ENCODE data around the gene GLRA1.

Gene GLRA1

DNA sequence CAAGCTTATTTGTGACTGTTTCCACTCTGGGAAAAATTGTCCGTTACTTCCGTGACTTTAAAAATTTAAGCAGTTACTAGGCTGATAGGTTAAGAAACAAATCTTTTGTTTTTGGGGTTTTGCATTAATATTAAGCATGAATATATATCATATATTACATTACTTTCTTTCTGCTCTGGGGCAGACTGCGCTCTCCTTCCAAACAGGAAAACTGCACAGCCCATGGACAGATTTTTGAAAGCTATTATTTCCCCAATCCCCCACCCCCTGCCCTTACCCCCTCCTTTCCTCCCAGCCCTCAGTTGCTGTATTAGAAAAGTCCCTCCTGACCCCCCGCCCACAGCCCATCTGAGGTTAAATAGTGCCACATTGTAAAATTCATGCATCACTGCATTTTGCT lies 102.5 kb downstream of the GLRA1 start:
- H3K9me3 Mint-ChIP-seq = no peaks in the 10 kb centered on the region
- H3K4me1 Mint-ChIP-seq = peaks cover 4% of the 10 kb centered on the region
- ATAC-seq (replicated peaks; ENCODE audit: extremely low read depth, poor library complexity, severe bottlenecking) (no peak), DNase-seq (ENCODE audit: low spot score in 2 of 2) (no peak)
- no peaks in the 10 kb centered on the region for H3K27me3 Mint-ChIP-seq
- H3K4me3 Mint-ChIP-seq = no peak overlapping the region
- H3K27ac Mint-ChIP-seq (ENCODE audit: low read depth) = no peak overlapping the region
- no peaks in the 10 kb centered on the region for H3K36me3 Mint-ChIP-seq (ENCODE audit: insufficient read depth)

DNA sequence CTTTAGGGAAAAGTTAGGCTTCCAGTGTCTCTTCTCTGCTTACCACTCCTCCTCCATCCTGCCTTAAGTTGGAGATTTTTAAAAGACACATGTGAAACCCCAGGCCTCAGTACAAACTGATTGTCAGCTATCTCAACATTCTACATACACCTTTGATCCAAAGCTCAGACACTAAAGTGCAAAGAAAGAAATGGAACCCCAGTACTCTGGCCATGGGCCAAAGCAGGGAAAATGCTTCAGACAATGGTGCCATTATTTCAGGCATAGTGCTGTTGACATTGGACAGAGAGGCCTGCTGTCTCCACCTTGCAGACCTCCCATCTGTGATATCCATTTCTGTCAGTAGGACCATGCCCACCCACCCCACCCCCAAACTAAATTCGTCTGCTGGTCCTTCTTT lies 103.7 kb downstream of the GLRA1 start:
- no peak for ATAC-seq (replicated peaks; ENCODE audit: extremely low read depth, poor library complexity, severe bottlenecking)
- Mint-ChIP-seq H3K27me3 (no peaks in the 10 kb centered on the region), H3K4me1 (peaks cover 4% of the 10 kb centered on the region), H3K9me3 (no peaks in the 10 kb centered on the region), H3K36me3 (ENCODE audit: insufficient read depth) (no peaks in the 10 kb centered on the region), H3K4me3 (no peak overlapping the region), H3K27ac (ENCODE audit: low read depth) (no peak overlapping the region)
- no peak for DNase-seq (ENCODE audit: low spot score in 2 of 2)

DNA sequence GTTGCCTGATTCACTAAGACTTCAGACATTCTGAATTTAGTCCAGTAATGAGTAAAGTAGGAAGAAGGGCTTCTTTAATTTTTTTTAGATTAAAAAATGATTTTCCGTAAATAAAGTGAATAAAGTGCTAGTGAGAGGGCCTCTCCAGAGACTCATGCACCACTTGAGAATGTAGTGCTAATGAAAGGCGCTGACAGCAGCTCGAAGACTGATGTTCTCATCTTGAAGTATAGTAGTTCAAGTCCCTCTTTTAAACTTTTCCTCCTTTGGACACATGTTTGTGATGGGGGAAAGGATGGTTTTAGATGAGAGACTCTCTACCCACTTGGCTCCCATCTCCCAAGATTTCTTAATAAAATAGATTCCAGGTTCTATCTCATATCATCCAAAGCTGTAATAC lies 104.4 kb downstream of the GLRA1 start:
- ATAC-seq (replicated peaks; ENCODE audit: extremely low read depth, poor library complexity, severe bottlenecking) = no peak
- no peaks in the 10 kb centered on the region for H3K9me3 Mint-ChIP-seq
- H3K4me1 Mint-ChIP-seq = peaks cover under 1% of the 10 kb centered on the region
- H3K27ac Mint-ChIP-seq (ENCODE audit: low read depth) = no peak overlapping the region
- H3K36me3 Mint-ChIP-seq (ENCODE audit: insufficient read depth) = no peaks in the 10 kb centered on the region
- no peak for DNase-seq (ENCODE audit: low spot score in 2 of 2)
- no peak overlapping the region for H3K4me3 Mint-ChIP-seq
- no peaks in the 10 kb centered on the region for H3K27me3 Mint-ChIP-seq

GRCh38 chr5:151819830-151820229 lies 104.8 kb downstream of the GLRA1 start:
- H3K27me3 Mint-ChIP-seq = no peaks in the 10 kb centered on the region
- no peak overlapping the region for H3K27ac Mint-ChIP-seq (ENCODE audit: low read depth)
- H3K36me3 Mint-ChIP-seq (ENCODE audit: insufficient read depth) = no peaks in the 10 kb centered on the region
- no peak for DNase-seq (ENCODE audit: low spot score in 2 of 2)
- no peaks in the 10 kb centered on the region for H3K9me3 Mint-ChIP-seq
- no peak for ATAC-seq (replicated peaks; ENCODE audit: extremely low read depth, poor library complexity, severe bottlenecking)
- H3K4me3 Mint-ChIP-seq = no peak overlapping the region
- H3K4me1 Mint-ChIP-seq = no peaks in the 10 kb centered on the region

GRCh38 chr5:151815051-151815450 lies 109.6 kb downstream of the GLRA1 start:
- Mint-ChIP-seq H3K9me3 (no peaks in the 10 kb centered on the region), H3K27ac (ENCODE audit: low read depth) (peak overlapping the region; percentile 23), H3K27me3 (no peaks in the 10 kb centered on the region), H3K36me3 (ENCODE audit: insufficient read depth) (peaks cover 12% of the 10 kb centered on the region), H3K4me3 (no peak overlapping the region), H3K4me1 (no peaks in the 10 kb centered on the region)
- DNase-seq (ENCODE audit: low spot score in 2 of 2) = no peak
- no peak for ATAC-seq (replicated peaks; ENCODE audit: extremely low read depth, poor library complexity, severe bottlenecking)

GRCh38 chr5:151812757-151813309 lies 111.8 kb downstream of the GLRA1 start:
- H3K4me3 Mint-ChIP-seq = no peak overlapping the region
- H3K9me3 Mint-ChIP-seq = no peaks in the 10 kb centered on the region
- H3K27me3 Mint-ChIP-seq = no peaks in the 10 kb centered on the region
- no peak for DNase-seq (ENCODE audit: low spot score in 2 of 2)
- peaks cover 22% of the 10 kb centered on the region for H3K36me3 Mint-ChIP-seq (ENCODE audit: insufficient read depth)
- ATAC-seq (replicated peaks; ENCODE audit: extremely low read depth, poor library complexity, severe bottlenecking) = no peak
- no peak overlapping the region for H3K27ac Mint-ChIP-seq (ENCODE audit: low read depth)
- H3K4me1 Mint-ChIP-seq = no peaks in the 10 kb centered on the region

GRCh38 chr5:151811593-151812321 lies 112.9 kb downstream of the GLRA1 start:
- H3K4me3 Mint-ChIP-seq = no peak overlapping the region
- DNase-seq (ENCODE audit: low spot score in 2 of 2) (no peak), ATAC-seq (replicated peaks; ENCODE audit: extremely low read depth, poor library complexity, severe bottlenecking) (no peak)
- H3K27me3 Mint-ChIP-seq = no peaks in the 10 kb centered on the region
- no peaks in the 10 kb centered on the region for H3K9me3 Mint-ChIP-seq
- peaks cover 27% of the 10 kb centered on the region for H3K36me3 Mint-ChIP-seq (ENCODE audit: insufficient read depth)
- no peak overlapping the region for H3K27ac Mint-ChIP-seq (ENCODE audit: low read depth)
- no peaks in the 10 kb centered on the region for H3K4me1 Mint-ChIP-seq

DNA sequence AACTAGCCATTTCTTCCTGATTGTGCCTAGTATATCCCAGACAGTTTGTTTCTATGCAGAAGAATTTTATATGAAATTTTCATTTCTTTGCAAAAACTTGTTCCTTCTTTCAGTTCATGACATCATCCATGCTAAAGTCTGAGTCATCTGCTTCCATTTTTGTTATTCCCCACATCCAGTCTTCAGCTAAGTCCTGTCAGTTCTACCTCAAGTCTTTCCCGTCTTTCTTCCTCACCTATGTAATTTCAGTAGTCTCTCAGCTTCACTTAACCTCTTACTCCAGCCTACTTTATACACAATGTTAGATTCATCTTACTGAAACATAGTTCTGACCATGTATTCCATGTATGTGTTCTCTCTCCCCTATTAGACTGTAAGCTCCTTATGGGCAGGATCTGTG lies 113.8 kb downstream of the GLRA1 start:
- no peak overlapping the region for H3K4me3 Mint-ChIP-seq
- H3K9me3 Mint-ChIP-seq = no peaks in the 10 kb centered on the region
- peaks cover 31% of the 10 kb centered on the region for H3K36me3 Mint-ChIP-seq (ENCODE audit: insufficient read depth)
- H3K27ac Mint-ChIP-seq (ENCODE audit: low read depth) = no peak overlapping the region
- ATAC-seq (replicated peaks; ENCODE audit: extremely low read depth, poor library complexity, severe bottlenecking) = no peak
- DNase-seq (ENCODE audit: low spot score in 2 of 2) = no peak
- H3K4me1 Mint-ChIP-seq = no peaks in the 10 kb centered on the region
- H3K27me3 Mint-ChIP-seq = no peaks in the 10 kb centered on the region

DNA sequence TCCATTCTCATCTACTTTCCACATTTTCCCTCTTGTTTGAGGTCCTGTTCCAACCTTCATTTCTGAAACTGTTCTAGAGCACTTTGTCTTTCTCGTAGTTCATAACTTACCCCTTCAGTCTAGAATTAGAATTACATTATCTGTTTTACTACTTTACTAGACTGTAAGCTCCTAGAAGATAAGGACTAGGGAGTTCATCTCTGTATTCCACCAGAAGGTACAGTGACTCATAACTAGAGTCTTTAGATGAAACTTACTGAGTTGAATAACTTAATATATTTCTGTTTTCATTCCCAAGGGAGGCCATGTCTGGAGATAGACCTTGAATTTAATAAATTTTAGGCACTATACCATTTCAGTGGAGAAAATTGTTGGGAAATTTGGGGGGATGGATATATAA lies 114.2 kb downstream of the GLRA1 start:
- H3K9me3 Mint-ChIP-seq = no peaks in the 10 kb centered on the region
- no peak overlapping the region for H3K27ac Mint-ChIP-seq (ENCODE audit: low read depth)
- H3K36me3 Mint-ChIP-seq (ENCODE audit: insufficient read depth) = peaks cover 35% of the 10 kb centered on the region
- H3K4me1 Mint-ChIP-seq = no peaks in the 10 kb centered on the region
- DNase-seq (ENCODE audit: low spot score in 2 of 2) = no peak
- no peak overlapping the region for H3K4me3 Mint-ChIP-seq
- no peaks in the 10 kb centered on the region for H3K27me3 Mint-ChIP-seq
- ATAC-seq (replicated peaks; ENCODE audit: extremely low read depth, poor library complexity, severe bottlenecking) = no peak

GRCh38 chr5:151808451-151809169 lies 116.0 kb downstream of the GLRA1 start:
- no peaks in the 10 kb centered on the region for H3K9me3 Mint-ChIP-seq
- H3K27me3 Mint-ChIP-seq = no peaks in the 10 kb centered on the region
- no peak overlapping the region for H3K4me3 Mint-ChIP-seq
- no peaks in the 10 kb centered on the region for H3K4me1 Mint-ChIP-seq
- no peak overlapping the region for H3K27ac Mint-ChIP-seq (ENCODE audit: low read depth)
- no peak for DNase-seq (ENCODE audit: low spot score in 2 of 2)
- no peak for ATAC-seq (replicated peaks; ENCODE audit: extremely low read depth, poor library complexity, severe bottlenecking)
- H3K36me3 Mint-ChIP-seq (ENCODE audit: insufficient read depth) = peaks cover 50% of the 10 kb centered on the region

GRCh38 chr5:151805414-151806223 lies 119.0 kb downstream of the GLRA1 start:
- Mint-ChIP-seq H3K4me1 (no peaks in the 10 kb centered on the region), H3K9me3 (no peaks in the 10 kb centered on the region), H3K27me3 (no peaks in the 10 kb centered on the region), H3K4me3 (no peak overlapping the region), H3K36me3 (ENCODE audit: insufficient read depth) (peaks cover 60% of the 10 kb centered on the region), H3K27ac (ENCODE audit: low read depth) (no peak overlapping the region)
- ATAC-seq (replicated peaks; ENCODE audit: extremely low read depth, poor library complexity, severe bottlenecking) (no peak), DNase-seq (ENCODE audit: low spot score in 2 of 2) (no peak)

- DNase-seq (ENCODE audit: low spot score in 2 of 2) (no peak), ATAC-seq (replicated peaks; ENCODE audit: extremely low read depth, poor library complexity, severe bottlenecking) (no peak)
- Mint-ChIP-seq H3K4me3 (no peak overlapping the region), H3K36me3 (ENCODE audit: insufficient read depth) (peaks cover 77% of the 10 kb centered on the region), H3K9me3 (no peaks in the 10 kb centered on the region), H3K4me1 (peaks cover 18% of the 10 kb centered on the region), H3K27ac (ENCODE audit: low read depth) (peak overlapping the region; percentile 32), H3K27me3 (no peaks in the 10 kb centered on the region)
These were observed 124.1 kb downstream of the GLRA1 start for GRCh38 chr5:151800532-151800931.

All from central memory CD8-positive, alpha-beta T cell (primary cell).